ENCODE measurements around the gene SOX6. TPM values are rescaled to one million over a fixed set of nuclear protein-coding genes. Genes with fewer than 3 reads are reported as not detected.

Gene SOX6
- total RNA-seq, 1 experiment from 2014 or later: not detected

DNA sequence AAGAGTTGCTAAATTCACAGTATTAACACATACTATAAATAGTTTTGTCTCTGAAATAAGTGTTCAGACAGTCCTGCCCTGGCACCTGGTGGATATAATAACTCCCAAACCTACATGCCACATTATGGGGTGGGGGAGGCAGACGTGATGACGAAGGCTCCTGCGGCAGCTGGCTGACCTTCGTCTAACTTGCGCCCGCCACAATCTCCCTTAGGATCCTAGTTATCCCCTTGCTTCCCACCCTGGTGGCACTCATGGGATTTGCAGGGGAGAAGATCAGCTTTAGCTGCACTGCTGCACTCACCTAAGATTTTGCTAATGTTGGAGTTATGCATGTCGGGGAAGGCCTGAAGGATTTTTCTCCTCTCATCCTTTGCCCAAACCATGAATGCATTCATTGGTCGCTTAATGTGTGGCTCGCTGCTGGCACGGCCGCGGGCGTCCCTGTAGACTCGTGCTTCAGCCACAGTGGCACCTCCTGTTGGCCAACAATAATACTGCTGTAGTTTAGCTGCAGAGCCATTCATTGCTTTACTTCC is 367.6 kb downstream of the SOX6 start:
- Histone ChIP-seq H4K5ac (ENCODE audit: insufficient read length, low read depth, low read length) (no peak overlapping the region), H3K4me2 (ENCODE audit: insufficient read depth, insufficient read length, low read length) (peak overlapping the region; percentile 38), H3K27ac (ENCODE audit: insufficient read length, low read depth, low read length) (no peak overlapping the region), H3K14ac (ENCODE audit: insufficient read depth, low read length) (no peak overlapping the region), H2BK120ac (ENCODE audit: low read depth, low read length, poor library complexity, severe bottlenecking) (no peak overlapping the region), H3T11ph (ENCODE audit: low read length) (no peak overlapping the region), H3K27me3 (ENCODE audit: insufficient read depth, low read length) (peaks cover 31% of the 10 kb centered on the region), H3K4me1 (ENCODE audit: insufficient read depth, low read length) (no peaks in the 10 kb centered on the region), H2BK5ac (ENCODE audit: insufficient read length, low read length) (no peak overlapping the region), H3K9me3 (ENCODE audit: control insufficient read depth, low read depth, low read length) (no peaks in the 10 kb centered on the region), H4K91ac (ENCODE audit: insufficient read length, low read depth, low read length) (no peak overlapping the region), H3K23ac (ENCODE audit: insufficient read length, low read depth, low read length) (no peak overlapping the region), H4K20me1 (ENCODE audit: control insufficient read depth, insufficient read depth, insufficient read length) (no peaks in the 10 kb centered on the region), H3K18ac (ENCODE audit: insufficient read length, low read depth, low read length) (no peak overlapping the region), H3K4ac (ENCODE audit: low read depth, low read length) (no peak overlapping the region), H2BK20ac (ENCODE audit: low read depth, low read length, poor library complexity, severe bottlenecking) (no peak overlapping the region), H3K23me2 (ENCODE audit: insufficient read length, low read depth, low read length, poor library complexity, severe bottlenecking) (no peaks in the 10 kb centered on the region), H2AFZ (ENCODE audit: low read length) (no peak overlapping the region), H3K9ac (ENCODE audit: extremely low read depth, insufficient read length, low read length) (no peak overlapping the region), H2BK15ac (ENCODE audit: low read depth, low read length) (no peak overlapping the region), H3K79me1 (ENCODE audit: insufficient read depth, low read depth, low read length, poor library complexity, severe bottlenecking) (no peaks in the 10 kb centered on the region), H4K8ac (replicated peaks; ENCODE audit: insufficient read length, low read depth, low read length) (no peak overlapping the region), H2AK5ac (ENCODE audit: insufficient read length, low read length) (no peak overlapping the region), H3K79me2 (ENCODE audit: insufficient read depth, low read length) (no peaks in the 10 kb centered on the region), H3K56ac (ENCODE audit: insufficient read length, low read depth, low read length) (no peak overlapping the region), H2BK12ac (ENCODE audit: insufficient read length, low read depth, low read length) (no peak overlapping the region)
- no CpG with 5 or more reads among the region's 14 CpGs for WGBS (ENCODE audit: extremely low coverage, insufficient read length, low lambda C conversion rate)
- Mint-ChIP-seq H3K4me1 (peaks cover 12 to 14% of the 10 kb centered on the region in 2 experiments), H3K27me3 (ENCODE audit: low read depth) (peaks cover 81% of the 10 kb centered on the region), H3K9me3 (no peaks in the 10 kb centered on the region; a peak in 1 of 5 replicates), H3K36me3 (ENCODE audit: insufficient read depth in 1 of 3, low read depth in 3 of 3) (no peaks in the 10 kb centered on the region), H3K4me3 (peak overlapping the region; percentile 38 to 41; a peak in 4 of 5 replicates), H3K27ac (no peak overlapping the region)
- peak; percentile 72 for DNase-seq
- TF ChIP-seq, protein P1, sequence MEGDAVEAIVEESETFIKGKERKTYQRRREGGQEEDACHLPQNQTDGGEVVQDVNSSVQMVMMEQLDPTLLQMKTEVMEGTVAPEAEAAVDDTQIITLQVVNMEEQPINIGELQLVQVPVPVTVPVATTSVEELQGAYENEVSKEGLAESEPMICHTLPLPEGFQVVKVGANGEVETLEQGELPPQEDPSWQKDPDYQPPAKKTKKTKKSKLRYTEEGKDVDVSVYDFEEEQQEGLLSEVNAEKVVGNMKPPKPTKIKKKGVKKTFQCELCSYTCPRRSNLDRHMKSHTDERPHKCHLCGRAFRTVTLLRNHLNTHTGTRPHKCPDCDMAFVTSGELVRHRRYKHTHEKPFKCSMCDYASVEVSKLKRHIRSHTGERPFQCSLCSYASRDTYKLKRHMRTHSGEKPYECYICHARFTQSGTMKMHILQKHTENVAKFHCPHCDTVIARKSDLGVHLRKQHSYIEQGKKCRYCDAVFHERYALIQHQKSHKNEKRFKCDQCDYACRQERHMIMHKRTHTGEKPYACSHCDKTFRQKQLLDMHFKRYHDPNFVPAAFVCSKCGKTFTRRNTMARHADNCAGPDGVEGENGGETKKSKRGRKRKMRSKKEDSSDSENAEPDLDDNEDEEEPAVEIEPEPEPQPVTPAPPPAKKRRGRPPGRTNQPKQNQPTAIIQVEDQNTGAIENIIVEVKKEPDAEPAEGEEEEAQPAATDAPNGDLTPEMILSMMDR (conservative IDR thresholded peaks at IDR 0.05): peak; percentile 92
